ENCODE measurements around the gene FCHSD2.

GRCh38 chr11:72850832-72851231 lies 291.3 kb downstream of the FCHSD2 start:
- TF ChIP-seq, protein P1, sequence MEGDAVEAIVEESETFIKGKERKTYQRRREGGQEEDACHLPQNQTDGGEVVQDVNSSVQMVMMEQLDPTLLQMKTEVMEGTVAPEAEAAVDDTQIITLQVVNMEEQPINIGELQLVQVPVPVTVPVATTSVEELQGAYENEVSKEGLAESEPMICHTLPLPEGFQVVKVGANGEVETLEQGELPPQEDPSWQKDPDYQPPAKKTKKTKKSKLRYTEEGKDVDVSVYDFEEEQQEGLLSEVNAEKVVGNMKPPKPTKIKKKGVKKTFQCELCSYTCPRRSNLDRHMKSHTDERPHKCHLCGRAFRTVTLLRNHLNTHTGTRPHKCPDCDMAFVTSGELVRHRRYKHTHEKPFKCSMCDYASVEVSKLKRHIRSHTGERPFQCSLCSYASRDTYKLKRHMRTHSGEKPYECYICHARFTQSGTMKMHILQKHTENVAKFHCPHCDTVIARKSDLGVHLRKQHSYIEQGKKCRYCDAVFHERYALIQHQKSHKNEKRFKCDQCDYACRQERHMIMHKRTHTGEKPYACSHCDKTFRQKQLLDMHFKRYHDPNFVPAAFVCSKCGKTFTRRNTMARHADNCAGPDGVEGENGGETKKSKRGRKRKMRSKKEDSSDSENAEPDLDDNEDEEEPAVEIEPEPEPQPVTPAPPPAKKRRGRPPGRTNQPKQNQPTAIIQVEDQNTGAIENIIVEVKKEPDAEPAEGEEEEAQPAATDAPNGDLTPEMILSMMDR (IDR thresholded peaks at IDR 0.05; ENCODE audit: borderline replicate concordance, extremely low read depth, low read length, poor library complexity, severe bottlenecking): no peak
- TF ChIP-seq EZH2 (IDR thresholded peaks at IDR 0.05; ENCODE audit: borderline replicate concordance, low read depth, low read length, severe bottlenecking): no peak

Data from DND-41 (cell line).